Measurements from ENCODE around the gene AHCY.

GRCh38 chr20:34310481-34311117 lies 7.4 kb upstream of the AHCY start:
- TF ChIP-seq, protein P1, sequence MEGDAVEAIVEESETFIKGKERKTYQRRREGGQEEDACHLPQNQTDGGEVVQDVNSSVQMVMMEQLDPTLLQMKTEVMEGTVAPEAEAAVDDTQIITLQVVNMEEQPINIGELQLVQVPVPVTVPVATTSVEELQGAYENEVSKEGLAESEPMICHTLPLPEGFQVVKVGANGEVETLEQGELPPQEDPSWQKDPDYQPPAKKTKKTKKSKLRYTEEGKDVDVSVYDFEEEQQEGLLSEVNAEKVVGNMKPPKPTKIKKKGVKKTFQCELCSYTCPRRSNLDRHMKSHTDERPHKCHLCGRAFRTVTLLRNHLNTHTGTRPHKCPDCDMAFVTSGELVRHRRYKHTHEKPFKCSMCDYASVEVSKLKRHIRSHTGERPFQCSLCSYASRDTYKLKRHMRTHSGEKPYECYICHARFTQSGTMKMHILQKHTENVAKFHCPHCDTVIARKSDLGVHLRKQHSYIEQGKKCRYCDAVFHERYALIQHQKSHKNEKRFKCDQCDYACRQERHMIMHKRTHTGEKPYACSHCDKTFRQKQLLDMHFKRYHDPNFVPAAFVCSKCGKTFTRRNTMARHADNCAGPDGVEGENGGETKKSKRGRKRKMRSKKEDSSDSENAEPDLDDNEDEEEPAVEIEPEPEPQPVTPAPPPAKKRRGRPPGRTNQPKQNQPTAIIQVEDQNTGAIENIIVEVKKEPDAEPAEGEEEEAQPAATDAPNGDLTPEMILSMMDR (IDR thresholded peaks at IDR 0.05; ENCODE audit: low read depth, low read length) = no peak
- no peak for TF ChIP-seq EZH2phosphoT487 (IDR thresholded peaks at IDR 0.05; ENCODE audit: low read depth)
